A549 (cell line): ENCODE results near the gene DNAAF3. TPM values are rescaled to one million over a fixed set of nuclear protein-coding genes. Genes with fewer than 3 reads are reported as not detected.

Source experiments
- ATAC-seq, 2 experiments: fragments of 200-7000 bp in 1 of 2; fragments of >200 bp in 1 of 2; cut with Nextera tagmentation in 1 of 2; cut with Tn5 transposase in 1 of 2; 3 replicates each; pipeline versions ENCODE4 v1.8.0 to v1.9.1; 2018 to 2020; ENCODE audit warnings: mild to moderate bottlenecking in 1 of 2, moderate library complexity in 1 of 2
- CTCF ChIA-PET: fragments of 300-600 bp; sonication (Branson Sonifier 250); formaldehyde crosslinking; extraction: SDS; loops from one replicate; lab custom pipeline; 2021; ENCODE audit warnings: antibody characterized with exemption, inconsistent platforms; lab: Yijun Ruan, JAX
- POLR2A ChIA-PET: fragments of 350-600 bp; formaldehyde crosslinking; extraction: SDS; loops from one replicate; lab custom pipeline; 2021; ENCODE audit warnings: antibody characterized with exemption, inconsistent platforms; lab: Yijun Ruan, JAX
- DNase-seq, 2 experiments: peaks; one replicate each; pipeline versions ENCODE4 v3.0.0 to v3.0.0-alpha.2; 2011 to 2016; ENCODE audit warnings: low read depth in 1 of 2, low spot score in 1 of 2
- FAIRE-seq: peaks from 2 replicates; lab custom pipeline; 2011; peaks lifted over from hg19 to GRCh38; lab: Jason Lieb, UNC
- H3K27ac ChIP-seq, 2 experiments: fragments of >200 bp; sonication (Bioruptor Twin); formaldehyde crosslinking; 3 replicates each; pipeline ENCODE4 v1.5.1; 2016 to 2017
- H3K4me1 ChIP-seq: fragments of >200 bp; sonication (Bioruptor Twin); formaldehyde crosslinking; 3 replicates; pipeline ENCODE4 v1.6.1; 2016
- H3K4me2 ChIP-seq: fragments of >200 bp; sonication (Bioruptor Twin); formaldehyde crosslinking; 3 replicates; pipeline ENCODE4 v1.6.1; 2016
- H3K4me3 ChIP-seq: fragments of >200 bp; sonication (Bioruptor Twin); formaldehyde crosslinking; 3 replicates; pipeline ENCODE4 v1.5.1; 2016
- H3K9me3 ChIP-seq: fragments of >200 bp; sonication (Bioruptor Twin); formaldehyde crosslinking; 3 replicates; pipeline ENCODE4 v1.6.1; 2016
- EHF ChIP-seq: fragments of 250-450 bp; sonication (Bioruptor Pico); IDR thresholded peaks from 2 replicates; pipeline ENCODE4 v1.5.0; 2020; ENCODE audit warnings: mild to moderate bottlenecking
- EP300 ChIP-seq, 2 experiments: fragments of >200 bp; sonication (Bioruptor Twin); formaldehyde crosslinking; IDR thresholded peaks; 2 replicates in 1 of 2; 3 replicates in 1 of 2; pipeline ENCODE4 v1.6.1; 2016 to 2017
- HDAC2 ChIP-seq: fragments of 200-600 bp; sonication (generic); IDR thresholded peaks from 2 replicates; pipeline ENCODE4 v1.6.1; 2016
- HOXA7 ChIP-seq: fragments of 250-450 bp; sonication (Bioruptor Pico); IDR thresholded peaks from 2 replicates; pipeline ENCODE4 v1.5.0; 2020; ENCODE audit warnings: mild to moderate bottlenecking, moderate library complexity
- JUN ChIP-seq, 2 experiments: fragments of >200 bp; sonication (Bioruptor Twin); formaldehyde crosslinking; IDR thresholded peaks; 2 replicates in 1 of 2; 3 replicates in 1 of 2; pipeline ENCODE4 v1.6.1; 2016 to 2017
- KDM1A ChIP-seq: fragments of 200-600 bp; sonication (generic); IDR thresholded peaks from 2 replicates; pipeline ENCODE4 v1.6.1; 2016; ENCODE audit warnings: low read depth, mild to moderate bottlenecking
- MAX ChIP-seq: IDR thresholded peaks from 2 replicates; pipeline ENCODE4 v1.6.1; 2012
- PBX3 ChIP-seq: IDR thresholded peaks from 2 replicates; pipeline ENCODE4 v1.6.1; 2012
- PHF8 ChIP-seq: fragments of 200-600 bp; sonication (generic); IDR thresholded peaks from 2 replicates; pipeline ENCODE4 v1.6.1; 2016; ENCODE audit warnings: low read depth, mild to moderate bottlenecking, antibody characterized with exemption, moderate library complexity, borderline replicate concordance
- POLR2A ChIP-seq: IDR thresholded peaks from 2 replicates; pipeline ENCODE4 v1.6.1; 2012; ENCODE audit warnings: mild to moderate bottlenecking, low read length
- POLR2AphosphoS2 ChIP-seq: conservative IDR thresholded peaks from 2 replicates; pipeline ENCODE4 v1.6.1; 2012; ENCODE audit warnings: low read length, improper control_type of control experiment, inconsistent platforms
- RCOR1 ChIP-seq: fragments of 150-350 bp; IDR thresholded peaks from 2 replicates; pipeline ENCODE4 v1.6.1; 2014; ENCODE audit warnings: antibody characterized with exemption, low read length, low read depth
- REST ChIP-seq: fragments of 200-600 bp; sonication (generic); IDR thresholded peaks from 2 replicates; pipeline ENCODE4 v1.6.1; 2016; ENCODE audit warnings: antibody characterized with exemption, mild to moderate bottlenecking, moderate library complexity
- RNF2 ChIP-seq: fragments of 200-600 bp; sonication (generic); IDR thresholded peaks from 2 replicates; pipeline ENCODE4 v1.6.1; 2016; ENCODE audit warnings: low read depth, mild to moderate bottlenecking, antibody characterized with exemption, moderate library complexity, borderline replicate concordance
- TFCP2L1 ChIP-seq: fragments of 250-450 bp; sonication (Bioruptor Pico); IDR thresholded peaks from 2 replicates; pipeline ENCODE4 v1.5.0; 2021; ENCODE audit warnings: mild to moderate bottlenecking
- USF2 ChIP-seq: fragments of 450-650 bp; IDR thresholded peaks from 2 replicates; pipeline ENCODE4 v1.6.1; 2014; ENCODE audit warnings: antibody characterized with exemption
- ZSCAN20 ChIP-seq: fragments of 250-450 bp; sonication (Bioruptor Pico); IDR thresholded peaks from 2 replicates; pipeline ENCODE4 v1.8.0; 2022; ENCODE audit warnings: mild to moderate bottlenecking, moderate library complexity
- WGBS: methylation state at CpG from one replicate; pipeline ENCODE4 v1.1.6; 2017; ENCODE audit errors: missing lambda C conversion rate; 5-methylcytosine and 5-hydroxymethylcytosine counted together
- polyA plus RNA-seq, 4 experiments: library from polyadenylated mRNA; depleted of rRNA in 3 of 4; stranded (reverse); fragments of >200 nt; fragmentation: RNase III in 1 of 4; extraction: RNeasy Plus Mini Kit Qiagen cat#74134 plus additional on column Dnase treatment in 1 of 4; gene quantifications; 2 replicates in 3 of 4; 3 replicates in 1 of 4; pipeline ENCODE4 v1.2.3, GENCODE V29; 2011 to 2017
- TF ChIP-seq, protein P1 (sequence below): fragments of >200 bp; sonication (Bioruptor Twin); formaldehyde crosslinking; IDR thresholded peaks from 3 replicates; pipeline ENCODE4 v1.6.1; 2016

Gene DNAAF3
- polyA plus RNA-seq, 2 of the 4 experiments (the other 2 are of a cell fraction): 4.0 to 5.3 TPM

- TF ChIP-seq PBX3: no peak
- TF ChIP-seq, protein P1, sequence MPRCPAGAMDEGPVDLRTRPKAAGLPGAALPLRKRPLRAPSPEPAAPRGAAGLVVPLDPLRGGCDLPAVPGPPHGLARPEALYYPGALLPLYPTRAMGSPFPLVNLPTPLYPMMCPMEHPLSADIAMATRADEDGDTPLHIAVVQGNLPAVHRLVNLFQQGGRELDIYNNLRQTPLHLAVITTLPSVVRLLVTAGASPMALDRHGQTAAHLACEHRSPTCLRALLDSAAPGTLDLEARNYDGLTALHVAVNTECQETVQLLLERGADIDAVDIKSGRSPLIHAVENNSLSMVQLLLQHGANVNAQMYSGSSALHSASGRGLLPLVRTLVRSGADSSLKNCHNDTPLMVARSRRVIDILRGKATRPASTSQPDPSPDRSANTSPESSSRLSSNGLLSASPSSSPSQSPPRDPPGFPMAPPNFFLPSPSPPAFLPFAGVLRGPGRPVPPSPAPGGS: peak; percentile 29; the same call in 1 of the 3 replicates
- no peak for TF ChIP-seq ZSCAN20 (CRISPR knock-in tag)
- TF ChIP-seq EHF (CRISPR knock-in tag): no peak
- no peak for TF ChIP-seq TFCP2L1 (CRISPR knock-in tag)
Measured at GRCh38 chr19:55117663-55118391, 48.6 kb downstream of the DNAAF3 start (continued).

GRCh38 chr19:55116859-55117662, 49.4 kb downstream of the DNAAF3 start, which contains the start of gene PPP1R12C:
TSS of gene PPP1R12C (minus strand) at chr19:55117637. CDS start at chr19:55117543, 94 bp downstream.
- ATAC-seq: peak; percentile 9 to 17
- DNase-seq: no peak
- WGBS: 2% methylated on average over 41 of the region's 97 CpGs

DNA sequence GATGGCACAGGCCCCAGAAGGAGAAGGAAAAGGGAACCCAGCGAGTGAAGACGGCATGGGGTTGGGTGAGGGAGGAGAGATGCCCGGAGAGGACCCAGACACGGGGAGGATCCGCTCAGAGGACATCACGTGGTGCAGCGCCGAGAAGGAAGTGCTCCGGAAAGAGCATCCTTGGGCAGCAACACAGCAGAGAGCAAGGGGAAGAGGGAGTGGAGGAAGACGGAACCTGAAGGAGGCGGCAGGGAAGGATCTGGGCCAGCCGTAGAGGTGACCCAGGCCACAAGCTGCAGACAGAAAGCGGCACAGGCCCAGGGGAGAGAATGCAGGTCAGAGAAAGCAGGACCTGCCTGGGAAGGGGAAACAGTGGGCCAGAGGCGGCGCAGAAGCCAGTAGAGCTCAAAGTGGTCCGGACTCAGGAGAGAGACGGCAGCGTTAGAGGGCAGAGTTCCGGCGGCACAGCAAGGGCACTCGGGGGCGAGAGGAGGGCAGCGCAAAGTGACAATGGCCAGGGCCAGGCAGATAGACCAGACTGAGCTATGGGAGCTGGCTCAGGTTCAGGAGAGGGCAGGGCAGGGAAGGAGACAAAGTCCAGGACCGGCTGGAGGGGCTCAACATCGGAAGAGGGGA, 50.1 kb downstream of the DNAAF3 start:
- no peaks in the 10 kb centered on the region for H3K9me3 ChIP-seq
- H3K4me2 ChIP-seq: peak overlapping the region; percentile 94
- ChIA-PET CTCF (interaction anchor here (0.5 to 6.7 kb wide), 11 partner anchors 10 to 565 kb away, joined by 3 to 35 read pairs (median 5); no protein-coding TSS in a partner anchor), POLR2A (interaction anchor here (1.1 to 2.4 kb wide), 2 partner anchors 25 to 73 kb away, joined by 3 to 12 read pairs; no protein-coding TSS in a partner anchor)
- DNase-seq (peak; percentile 67 to 91), ATAC-seq (peak; percentile 32 to 72), FAIRE-seq (peak; percentile 49)
- 5% methylated on average over 25 of the region's 25 CpGs for WGBS
- peak overlapping the region; percentile 85 to 94 for H3K27ac ChIP-seq
- H3K4me3 ChIP-seq: peak overlapping the region; percentile 64
- peaks cover 30% of the 10 kb centered on the region for H3K4me1 ChIP-seq
- TF ChIP-seq EP300 (IDR thresholded peaks at IDR 0.05): no peak
- TF ChIP-seq HOXA7 (CRISPR knock-in tag): no peak
- TF ChIP-seq PHF8: no peak
- TF ChIP-seq REST: no peak
- peak; percentile 36; the same call in 1 of the 2 replicates for TF ChIP-seq MAX
- TF ChIP-seq USF2: peak; percentile 92
- TF ChIP-seq RCOR1: no peak

More at GRCh38 chr19:55116859-55117662, 49.4 kb downstream of the DNAAF3 start, which contains the start of gene PPP1R12C:
- TF ChIP-seq HDAC2: no peak
- TF ChIP-seq EP300 (IDR thresholded peaks at IDR 0.05): no peak
- peak; percentile 74 to 90; a peak in 4 of 5 replicates for TF ChIP-seq JUN (IDR thresholded peaks at IDR 0.05)
- no peak for TF ChIP-seq EHF (CRISPR knock-in tag)
- TF ChIP-seq POLR2A: peak; percentile 34
- TF ChIP-seq, protein P1: peak; percentile 87
- TF ChIP-seq RNF2: no peak
- no peak for TF ChIP-seq KDM1A
- TF ChIP-seq MAX: no peak
- no peak for TF ChIP-seq POLR2AphosphoS2
- ChIA-PET POLR2A (interaction anchor here (0.8 to 2.4 kb wide), 9 partner anchors 24 to 359 kb away, joined by 3 to 12 read pairs (median 5); partner anchors contain the start of genes DNAAF3, KMT5C, UBE2S and ZNF628), CTCF (interaction anchor here (0.5 to 6.7 kb wide), 10 partner anchors 10 to 564 kb away, joined by 3 to 35 read pairs (median 4); no protein-coding TSS in a partner anchor)
- Histone ChIP-seq H3K4me1 (peaks cover 30% of the 10 kb centered on the region), H3K9me3 (no peaks in the 10 kb centered on the region), H3K4me2 (peak within 1 kb of the TSS; percentile 94), H3K4me3 (peak within 1 kb of the TSS; percentile 64), H3K27ac (peak within 1 kb of the TSS; percentile 85 to 94)
- no peak for FAIRE-seq
